ENCODE measurements around the gene DNAH17. TPM values are rescaled to one million over a fixed set of nuclear protein-coding genes. Genes with fewer than 3 reads are reported as not detected.

DNAH17 gene
- total RNA-seq, 1 donor from 2014 or later, result under 0.01 TPM

DNA sequence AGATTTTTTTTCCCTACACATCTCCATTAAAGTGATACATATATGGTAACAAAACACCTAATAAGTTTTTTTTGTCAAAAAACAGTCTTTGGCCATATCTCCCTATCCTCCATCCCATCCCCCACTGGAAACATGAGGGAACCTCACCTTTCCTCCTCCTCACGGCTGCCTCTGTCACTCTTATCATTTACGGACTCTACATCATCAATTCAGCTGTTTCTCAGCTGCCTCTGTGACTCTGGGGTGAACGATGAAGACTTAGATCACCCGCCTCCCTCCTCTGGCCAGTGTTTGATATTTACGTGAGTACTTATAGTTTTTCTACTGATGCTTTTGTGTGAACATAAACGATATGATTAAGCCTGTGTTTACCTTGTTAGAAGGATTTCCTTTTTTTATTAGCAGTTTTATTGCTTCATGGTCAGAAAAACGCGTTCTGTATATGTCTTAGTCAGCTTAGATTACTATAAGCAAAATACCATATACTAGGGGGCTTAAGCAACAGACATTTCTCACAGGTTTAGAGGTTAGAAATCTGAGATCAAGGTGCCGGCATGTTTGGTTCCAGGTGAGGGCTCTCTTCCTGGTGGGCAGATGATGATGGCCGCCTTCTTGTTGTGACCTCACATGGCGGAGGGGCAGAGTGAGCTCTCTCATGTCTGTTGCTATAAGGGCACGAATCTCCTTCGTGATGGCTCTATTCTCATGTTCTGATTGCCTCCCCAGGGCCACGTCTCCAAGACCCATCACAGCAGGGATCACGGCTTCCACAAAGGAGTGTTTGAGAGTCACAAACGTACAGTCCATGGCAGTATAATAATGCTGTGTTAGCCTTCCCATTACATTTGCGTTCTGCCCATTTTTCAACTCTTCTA is 32.1 kb downstream of the DNAH17 start:
- DNase-seq, result no peak

DNA sequence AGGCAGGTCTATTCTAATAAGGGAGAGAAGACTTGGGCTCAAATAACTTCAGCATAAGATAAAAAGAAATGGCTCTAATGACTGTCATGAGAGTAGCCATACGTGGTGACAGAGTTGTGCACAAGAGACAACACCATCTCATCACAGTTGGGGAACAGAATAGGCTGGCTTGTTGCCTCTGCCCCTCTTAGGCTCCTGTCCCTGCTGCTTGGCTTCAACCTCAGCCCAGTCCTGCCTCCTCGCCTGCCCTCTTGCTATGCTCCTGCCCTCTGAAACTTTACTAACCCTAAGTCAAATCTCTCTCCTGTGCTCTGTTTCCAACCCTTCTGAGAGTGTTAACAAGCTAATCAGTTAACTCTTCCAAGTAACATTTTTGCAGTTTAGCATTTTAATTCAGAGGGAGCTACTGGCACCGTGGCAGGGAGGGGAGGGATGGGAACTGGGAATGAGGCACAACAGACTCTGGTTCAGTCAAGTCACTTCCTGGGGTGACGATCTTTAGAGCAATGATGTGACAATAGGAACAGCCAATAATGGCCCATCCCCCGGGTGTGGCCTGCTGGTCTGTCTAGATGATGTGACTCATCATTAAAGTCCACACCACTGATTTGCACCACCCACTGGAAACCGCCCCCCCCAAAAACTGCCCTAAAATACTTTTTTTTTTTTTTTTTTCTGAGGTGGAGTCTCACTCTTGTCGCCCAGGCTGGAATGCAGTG is 35.5 kb downstream of the DNAH17 start:
- no peak for DNase-seq

DNA sequence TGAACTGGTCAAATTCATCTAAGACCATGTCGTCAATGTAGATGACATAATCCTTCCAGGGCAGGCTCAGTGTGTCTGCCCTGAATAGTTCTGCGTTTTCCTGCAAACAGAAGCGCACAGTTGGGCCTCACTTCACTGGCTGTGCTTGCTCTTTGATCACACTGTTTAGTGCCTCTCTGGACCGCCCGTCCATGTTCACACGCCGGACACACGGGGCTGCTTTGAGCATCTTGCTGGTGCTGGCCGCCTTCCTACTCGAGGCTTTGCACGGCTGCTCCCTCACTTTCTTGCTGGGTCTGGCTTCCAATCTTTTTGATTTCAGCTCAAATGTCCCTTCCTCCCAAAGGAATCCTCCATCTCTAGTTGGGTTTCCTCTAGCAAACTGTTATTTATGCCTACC is 37.4 kb downstream of the DNAH17 start:
- DNase-seq, result no peak

DNA sequence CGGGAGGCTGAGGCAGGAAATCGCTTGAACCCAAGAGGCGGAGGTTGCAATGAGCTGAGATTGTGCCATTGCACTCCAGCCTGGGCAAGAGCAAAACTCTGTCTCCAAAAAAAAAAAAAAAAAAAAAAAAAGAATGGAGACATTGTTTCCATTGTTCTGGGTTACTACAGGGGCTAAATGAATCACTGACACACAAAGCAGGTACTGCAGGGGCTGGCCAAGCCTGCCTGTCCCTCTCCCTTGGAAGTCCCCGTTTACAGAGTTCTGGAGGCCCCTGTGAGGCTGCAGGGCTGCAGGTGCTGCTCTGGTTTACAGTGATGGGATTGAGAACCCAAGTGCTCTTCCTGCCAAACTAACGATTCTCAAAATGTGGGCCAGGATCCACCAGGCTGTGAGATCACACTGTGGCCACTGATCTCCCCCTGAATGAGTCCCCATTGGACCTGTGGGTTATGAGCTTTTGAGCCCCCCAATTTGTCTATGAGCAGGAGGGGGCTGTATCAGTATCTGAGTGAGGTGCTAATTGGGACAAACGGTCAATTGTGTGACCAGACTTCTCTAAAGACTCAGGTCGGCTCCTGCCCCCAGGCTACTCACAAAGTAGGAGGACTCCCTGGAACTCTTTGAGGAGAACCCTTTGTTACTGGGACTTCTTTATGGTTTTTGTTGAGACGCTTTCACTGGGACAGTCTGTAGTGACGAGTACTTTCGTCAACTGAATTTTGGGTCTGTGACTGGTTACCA is 39.0 kb downstream of the DNAH17 start:
- no peak for DNase-seq

DNA sequence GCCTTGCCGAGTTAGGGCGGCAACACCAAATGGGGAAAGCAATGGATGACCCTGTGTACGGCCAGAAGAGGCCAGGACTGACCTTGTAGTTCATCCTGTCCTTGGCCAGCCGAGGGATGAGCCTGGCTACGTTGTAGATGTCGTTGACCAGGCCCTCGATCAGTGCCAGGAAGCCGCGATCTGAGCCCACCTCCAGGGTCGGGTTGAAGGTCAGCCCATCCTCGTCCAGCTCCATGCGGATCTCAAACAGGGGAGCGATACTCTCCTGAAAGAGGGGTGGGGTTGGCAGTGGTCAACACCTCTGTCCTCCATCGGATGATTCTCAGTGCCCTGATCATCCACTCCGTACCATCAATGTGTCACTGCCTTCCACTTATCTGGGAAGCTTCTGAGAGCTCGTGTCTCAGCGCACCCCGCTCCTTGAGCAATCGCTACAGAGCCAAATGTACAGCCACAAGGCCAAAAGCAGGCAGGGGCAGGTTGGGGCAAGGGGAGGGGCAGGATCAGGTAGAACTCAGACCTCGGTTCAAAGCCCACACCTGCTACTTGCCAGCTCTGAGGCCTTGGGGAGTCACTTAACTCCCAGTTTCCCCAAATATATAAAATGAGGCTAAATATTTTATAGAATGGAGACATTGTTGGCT is 39.9 kb downstream of the DNAH17 start:
- no peak for DNase-seq

DNA sequence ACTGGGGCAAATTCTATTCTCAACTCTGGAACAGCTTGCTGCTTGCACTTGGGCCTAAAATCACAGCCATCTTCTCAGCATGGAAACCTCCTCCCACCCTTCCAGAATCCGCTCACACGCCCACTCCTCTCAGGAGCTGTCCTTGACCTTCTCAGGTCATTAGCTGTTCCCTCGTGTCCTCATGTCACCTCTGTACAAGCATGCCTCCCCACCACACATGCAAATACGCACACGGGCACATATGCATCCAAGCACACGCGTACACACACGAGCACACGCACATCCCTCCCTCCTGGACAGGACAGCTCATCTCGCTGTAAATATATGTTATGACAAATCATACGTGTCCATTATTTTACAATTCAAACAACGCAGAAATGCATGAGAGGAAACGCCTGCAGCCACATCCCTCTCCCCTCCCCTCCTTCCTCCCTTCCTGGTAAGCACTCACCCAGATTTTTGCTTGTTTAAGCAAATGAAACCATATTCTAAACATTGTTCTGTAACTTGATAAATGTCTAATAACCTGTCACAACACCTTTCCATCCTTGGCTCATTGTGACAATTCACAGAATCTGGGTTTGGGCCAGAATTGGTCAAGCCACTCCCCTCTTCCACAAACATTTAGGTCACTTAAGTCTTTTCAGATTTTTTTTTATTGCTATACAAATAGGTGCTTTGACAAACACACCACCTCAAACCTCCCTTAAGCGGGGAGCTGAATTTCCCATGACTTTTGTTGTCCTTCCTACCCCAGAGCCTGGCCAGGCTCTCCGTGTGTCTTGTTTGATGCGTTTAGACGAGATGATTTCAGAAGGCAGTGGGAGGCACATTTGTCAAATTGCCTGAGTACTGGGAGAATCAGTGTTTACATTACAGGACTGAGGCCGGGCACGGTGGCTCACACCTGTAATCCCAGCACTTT is 41.7 kb downstream of the DNAH17 start:
- no peak for DNase-seq

DNA sequence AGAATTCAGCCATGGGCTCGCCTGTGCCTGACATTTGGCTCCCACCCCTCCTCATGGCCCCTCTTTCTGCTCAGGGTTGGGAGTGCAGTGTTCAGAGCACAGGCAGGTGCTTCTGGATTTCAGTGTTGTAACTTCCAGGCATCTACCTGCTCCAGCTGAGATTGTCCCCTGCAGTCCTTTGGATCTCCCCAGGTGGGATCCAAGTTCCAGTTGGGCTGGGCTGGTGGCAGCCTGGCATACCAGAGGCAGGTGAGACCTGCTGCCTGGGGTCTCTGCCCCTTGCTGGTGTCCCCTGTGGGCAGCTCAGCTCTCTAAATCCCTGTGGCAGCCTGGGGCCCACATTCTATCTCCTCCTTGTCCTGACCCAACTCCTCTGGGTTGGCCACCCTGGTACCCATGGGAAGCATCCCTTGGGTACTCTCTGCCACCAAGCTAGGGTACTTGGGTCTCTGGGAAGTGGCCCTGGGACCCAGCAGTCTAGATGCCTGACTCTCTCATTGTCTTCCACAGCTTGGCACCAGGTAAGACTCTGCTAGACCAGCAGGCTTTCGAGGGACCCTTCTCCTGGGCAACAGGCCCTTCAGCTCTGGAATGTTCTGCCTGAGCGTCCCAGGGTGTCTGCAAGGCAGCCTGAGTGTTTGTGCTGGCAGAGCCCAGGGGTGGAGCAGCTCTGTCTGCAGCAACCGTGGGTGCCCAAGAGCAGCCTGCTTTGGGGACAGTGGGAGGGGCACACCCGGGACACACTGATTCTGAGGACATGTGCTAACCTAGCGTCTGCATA is 42.5 kb downstream of the DNAH17 start:
- DNase-seq, result peak; percentile 49

DNA sequence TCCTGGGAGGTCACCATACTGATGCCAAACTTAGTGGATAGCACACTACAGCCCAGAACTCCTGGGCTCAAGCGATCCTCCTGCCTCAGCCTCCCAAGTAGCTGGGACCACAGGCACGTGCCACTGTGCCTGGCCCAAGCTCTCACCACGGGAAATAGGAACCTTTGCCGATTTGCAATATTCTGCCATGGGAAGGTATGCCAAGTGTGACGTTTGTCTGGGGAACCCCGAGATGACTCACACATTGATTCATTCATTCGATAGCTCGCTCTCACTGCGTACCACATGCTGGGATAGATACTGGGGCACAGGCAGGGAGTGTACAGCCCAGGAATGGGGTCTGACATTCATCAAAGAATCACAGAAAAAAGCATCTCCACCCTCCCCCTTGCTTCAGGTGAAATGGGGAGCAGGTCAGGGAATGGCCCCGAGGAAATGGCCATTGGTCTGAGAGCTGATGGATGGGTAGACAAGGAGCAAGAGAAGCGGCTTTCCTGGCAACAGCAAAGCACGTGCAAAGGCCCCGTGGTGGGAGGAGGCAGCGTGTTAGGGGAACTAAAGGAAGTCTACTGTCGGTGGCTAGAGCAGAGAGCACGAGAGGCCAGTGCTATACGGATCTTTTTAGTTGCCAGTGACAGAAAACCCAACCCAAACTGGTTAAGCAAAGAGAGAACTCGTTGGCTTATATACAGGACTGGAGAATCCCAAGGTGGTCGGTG is 44.1 kb downstream of the DNAH17 start:
- DNase-seq, result no peak

DNA sequence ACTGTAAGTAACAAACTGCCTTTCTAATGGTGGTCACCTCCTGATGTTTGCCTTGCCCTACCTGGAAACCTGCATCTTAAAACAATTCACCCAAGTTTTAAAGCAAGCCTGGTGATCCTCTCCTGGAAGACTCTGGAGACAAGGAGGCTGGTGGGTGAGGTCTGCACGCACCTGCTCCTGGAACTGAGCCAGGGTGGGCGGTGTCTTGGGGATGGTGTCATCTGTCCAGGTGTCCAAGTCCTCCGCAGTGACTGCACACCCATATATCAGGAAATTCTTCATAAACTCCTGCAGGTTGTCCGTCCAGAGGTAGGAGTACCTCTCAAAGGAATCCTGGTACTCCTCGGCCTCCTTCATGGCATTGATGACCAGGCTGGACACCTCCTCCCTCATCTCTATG is 44.9 kb downstream of the DNAH17 start:
- no peak for DNase-seq

DNA sequence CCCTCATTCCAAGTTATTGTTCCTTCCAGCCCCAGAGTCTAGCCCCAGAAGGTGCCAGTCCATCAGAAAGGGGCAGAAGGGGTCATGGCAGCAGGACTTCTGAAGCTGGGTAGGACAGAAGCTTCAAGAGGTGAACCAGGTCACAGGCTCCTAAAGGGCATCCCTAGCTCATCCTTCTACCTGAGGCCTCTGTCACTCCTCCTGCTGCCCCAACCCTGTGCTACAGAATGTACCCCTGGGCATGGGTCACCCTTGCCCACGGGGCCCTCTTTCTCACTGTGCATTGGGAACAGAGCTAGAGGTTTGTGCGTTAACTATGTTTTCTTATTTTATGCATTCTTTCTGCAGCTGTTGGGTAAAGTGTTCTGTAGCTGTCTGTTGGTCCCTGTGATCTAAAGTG is 46.5 kb downstream of the DNAH17 start:
- DNase-seq, result no peak

DNA sequence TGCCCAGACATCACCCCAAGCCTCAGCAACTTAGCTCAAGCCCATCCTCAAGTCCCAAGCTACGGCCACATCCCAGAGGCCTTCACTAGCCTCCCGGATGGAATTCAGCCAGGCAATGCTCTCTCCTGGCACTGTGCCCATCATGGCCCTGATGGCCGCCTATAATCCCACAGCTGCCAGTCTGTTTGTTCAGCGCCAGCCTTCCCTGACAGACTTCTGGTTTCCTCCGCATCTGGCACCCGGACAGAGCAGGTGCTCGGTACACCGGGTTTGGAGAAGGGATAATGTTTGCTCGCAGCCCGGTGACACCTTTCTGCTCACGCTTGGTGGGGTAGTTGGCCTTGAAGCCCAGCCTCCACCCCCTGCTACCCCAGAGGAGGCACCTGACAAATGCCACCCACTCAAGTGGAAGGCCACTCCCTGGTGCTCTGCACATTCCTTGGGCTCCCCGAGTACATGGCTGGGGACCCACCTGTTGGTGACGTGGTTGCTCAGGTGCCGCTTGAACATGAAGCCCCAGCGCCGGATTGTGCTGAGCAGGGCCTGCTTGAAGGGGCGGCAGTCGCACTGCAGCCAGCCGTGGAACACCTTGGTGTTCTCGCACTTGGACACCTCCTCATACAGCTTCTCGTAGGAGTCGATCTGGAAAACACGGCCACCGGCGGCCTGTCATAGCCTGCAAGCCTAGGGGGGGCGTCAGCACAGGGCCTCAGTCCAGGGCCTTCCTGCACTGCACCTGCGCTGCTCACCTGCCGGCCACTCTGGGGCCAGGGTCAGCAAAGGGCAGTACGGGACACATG is 47.1 kb downstream of the DNAH17 start:
- DNase-seq, result no peak

DNA sequence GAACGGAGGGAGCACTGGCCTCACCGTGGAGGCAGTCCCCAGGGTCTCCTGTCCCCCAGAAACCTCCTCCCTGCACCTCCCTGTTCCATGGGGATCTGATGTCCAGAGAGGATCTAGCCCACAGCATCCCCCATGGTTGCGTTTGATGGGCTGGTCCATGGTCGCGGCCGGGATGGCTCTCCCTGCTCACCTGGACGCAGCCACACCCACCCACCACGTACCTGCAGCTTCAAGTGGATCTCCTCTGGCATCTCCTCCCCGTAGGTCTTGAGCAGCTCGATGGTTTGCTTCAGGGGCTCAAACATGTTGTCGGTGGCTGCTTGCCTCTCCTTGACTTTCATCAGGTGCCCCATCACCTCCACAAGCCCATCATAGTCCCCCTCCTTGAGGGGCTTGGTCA is 47.9 kb downstream of the DNAH17 start:
- DNase-seq, result no peak

DNA sequence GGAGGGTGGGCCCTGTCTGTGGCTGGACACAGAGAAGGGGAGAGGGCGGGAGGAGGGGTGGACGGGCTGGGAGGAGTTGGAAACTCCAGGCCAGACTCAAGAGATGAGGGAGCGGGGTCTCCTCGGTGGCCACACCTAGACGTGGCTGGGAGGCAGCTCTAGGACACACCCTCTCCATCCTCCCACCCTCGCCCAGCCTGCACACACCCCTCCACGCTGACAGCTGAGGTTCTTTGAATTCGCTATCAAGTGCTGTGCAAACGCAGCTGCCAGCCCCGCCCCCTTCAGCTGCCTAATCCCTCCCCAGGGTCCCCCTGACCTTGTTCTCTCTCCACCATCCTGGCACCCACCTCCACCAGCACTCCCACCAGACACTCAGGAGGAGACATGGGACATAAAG is 48.7 kb downstream of the DNAH17 start:
- DNase-seq, result no peak

DNA sequence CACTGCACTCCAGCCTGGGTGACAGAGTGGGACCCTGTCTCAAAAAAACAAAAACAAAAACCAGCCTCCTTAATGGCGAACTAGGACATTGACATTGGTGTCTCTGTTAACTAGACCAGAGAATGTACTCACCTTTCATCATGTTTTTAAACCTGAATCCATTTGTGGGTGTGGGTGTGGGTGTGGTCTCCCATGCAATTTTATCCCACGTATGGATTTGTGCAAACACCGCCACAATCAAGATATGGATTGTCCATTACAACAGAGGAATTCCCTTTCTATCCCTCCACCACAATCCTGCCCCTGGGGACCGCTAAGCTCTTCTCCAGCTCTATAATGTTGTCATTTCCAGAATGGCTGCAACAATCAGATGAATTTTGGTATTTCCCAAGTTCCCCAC is 49.9 kb downstream of the DNAH17 start:
- no peak for DNase-seq

DNA sequence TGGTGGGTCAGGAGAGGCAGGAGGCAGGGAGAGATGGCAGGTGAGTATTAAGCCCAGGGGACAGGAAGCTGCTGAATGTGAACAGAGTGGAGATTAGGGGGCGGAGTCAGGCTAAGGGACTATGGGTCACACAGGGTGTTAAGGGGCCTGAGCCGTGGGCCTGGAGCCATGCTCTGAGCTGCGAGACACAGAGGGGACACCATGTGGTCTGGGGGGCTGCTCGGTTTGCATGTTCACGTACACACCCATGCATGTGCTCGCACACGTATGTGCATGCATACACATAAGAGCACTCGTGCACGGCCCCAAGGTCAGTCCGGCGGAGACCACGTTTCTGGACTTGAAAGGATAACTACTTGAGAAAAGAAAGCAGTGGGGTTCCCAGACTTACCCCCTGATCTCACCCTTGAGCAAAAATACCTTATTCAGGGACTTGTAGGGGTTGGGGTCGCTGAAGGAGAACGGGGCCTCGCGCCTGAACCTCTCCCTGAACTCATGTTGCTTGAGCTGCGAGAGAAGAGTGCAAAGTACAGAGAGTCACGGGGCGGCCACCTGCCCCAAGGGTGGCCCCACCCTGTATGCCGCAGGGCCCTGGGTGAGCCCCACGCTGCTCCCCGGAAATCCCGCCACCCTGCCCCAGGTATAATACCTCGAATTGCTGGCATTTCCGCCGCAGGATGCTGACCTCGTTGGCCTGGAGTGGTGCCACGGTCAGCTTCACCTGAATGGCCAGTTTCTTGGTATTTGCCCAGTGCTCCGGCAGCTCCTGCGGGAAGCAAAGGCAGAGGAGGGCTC is 50.8 kb downstream of the DNAH17 start:
- DNase-seq, result no peak

DNA sequence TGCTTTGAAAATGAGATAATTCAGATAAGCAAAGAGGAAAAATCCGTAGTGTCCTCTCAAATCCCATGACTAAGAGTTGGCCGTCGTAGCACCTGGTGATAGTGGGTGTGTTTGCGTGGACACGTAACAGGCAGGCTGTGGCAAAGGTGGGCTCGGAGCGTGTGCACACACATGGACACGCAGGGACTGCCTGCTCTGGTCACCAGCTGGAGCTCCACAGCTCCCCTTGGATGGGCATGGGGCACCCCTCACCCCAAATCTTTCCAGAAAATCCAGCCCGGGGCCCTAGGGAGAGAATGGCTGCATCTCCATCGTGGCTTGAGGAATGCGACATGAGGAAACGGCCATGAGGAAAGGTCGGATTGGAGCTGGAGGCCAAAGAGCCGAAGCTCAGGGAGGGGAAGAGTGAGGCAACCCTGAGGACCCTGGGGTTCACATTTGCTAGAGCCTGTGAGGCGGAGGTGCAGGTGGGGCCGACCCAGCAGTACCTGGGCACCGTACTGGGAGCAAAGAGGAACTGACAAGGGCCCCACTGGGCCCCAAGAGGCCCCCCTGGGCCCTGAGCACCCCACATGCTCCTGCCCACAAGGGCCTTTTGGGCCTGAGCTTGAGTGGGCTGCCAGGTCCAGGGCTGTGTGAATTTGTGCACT is 51.6 kb downstream of the DNAH17 start:
- DNase-seq, result no peak

DNA sequence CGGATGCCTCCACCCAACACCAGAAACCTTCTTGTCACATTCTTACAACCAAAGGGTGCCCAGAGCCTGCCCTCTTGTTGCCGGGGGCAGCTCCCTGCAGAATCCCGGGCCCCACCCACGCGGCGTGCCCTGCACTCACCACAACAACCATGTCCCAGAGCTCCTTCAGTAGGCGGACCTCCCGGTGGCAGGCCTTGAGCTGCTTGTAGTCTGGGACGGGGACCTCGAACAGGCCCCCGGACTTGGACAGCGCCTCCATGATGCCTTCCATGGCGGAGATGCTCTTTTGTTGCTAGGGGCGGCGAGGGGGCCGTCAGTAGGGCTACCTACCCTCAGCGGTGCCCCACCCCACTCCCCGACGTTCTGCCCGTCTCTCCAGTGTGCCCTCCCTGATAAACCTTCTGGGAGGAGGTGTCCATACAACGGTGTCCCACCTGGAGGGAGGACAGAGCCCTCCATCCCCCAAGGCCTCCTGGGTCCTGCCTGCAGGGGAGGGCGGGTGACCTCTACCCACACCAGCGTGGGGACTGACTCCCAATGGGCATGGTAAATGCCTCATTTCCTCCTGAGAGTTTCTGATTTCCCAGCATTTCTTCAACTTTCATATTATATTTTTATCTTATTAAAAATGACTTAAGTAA is 52.2 kb downstream of the DNAH17 start:
- no peak for DNase-seq

Measured in occipital lobe (tissue), 2 donors.